A549 (cell line): ENCODE measurements around the gene ADARB2.

Experiments
- CTCF ChIP-seq: fragments of >200 bp; sonication (Bioruptor Twin); formaldehyde crosslinking; IDR thresholded peaks from 3 replicates; pipeline ENCODE4 v1.5.1; 2016
- ESRRA ChIP-seq: fragments of 150-350 bp; IDR thresholded peaks from 2 replicates; pipeline ENCODE4 v1.6.1; 2014; ENCODE audit warnings: mild to moderate bottlenecking, low read length, borderline replicate concordance
- MAFK ChIP-seq: fragments of 450-650 bp; IDR thresholded peaks from 2 replicates; pipeline ENCODE4 v1.6.1; 2014; ENCODE audit not compliant: partially characterized antibody
- RFX5 ChIP-seq: fragments of 450-650 bp; IDR thresholded peaks from 2 replicates; pipeline ENCODE4 v1.7.1; 2014; ENCODE audit warnings: antibody characterized with exemption, mild to moderate bottlenecking, moderate library complexity

- TF ChIP-seq CTCF (no peak), ESRRA (no peak), MAFK (no peak), RFX5 (no peak)
Measured at GRCh38 chr10:1366322-1366691, 371.0 kb downstream of the ADARB2 start.
